Astrocyte (in vitro differentiated cells and primary cell): ENCODE data around the gene NBDY.

Source experiments
- CTCF ChIP-seq: IDR thresholded peaks from 2 replicates; pipeline ENCODE4 v1.5.1; 2011; ENCODE audit warnings: low read depth, mild to moderate bottlenecking, inconsistent platforms, low read length, moderate library complexity; ENCODE audit not compliant: insufficient read depth
- EZH2 ChIP-seq: IDR thresholded peaks from 2 replicates; pipeline ENCODE4 v1.6.1; 2012; ENCODE audit warnings: mild to moderate bottlenecking, low read length, inconsistent platforms; ENCODE audit not compliant: insufficient read depth

GRCh38 chrX:56733459-56734046, 4.5 kb downstream of the NBDY start:
- TF ChIP-seq CTCF (peak; percentile 43), EZH2 (no peak)
